Ovary (tissue), 9 donors: ENCODE data around the gene ABCA2. TPM values are rescaled to one million over a fixed set of nuclear protein-coding genes. Genes with fewer than 3 reads are reported as not detected.

ENCODE experiments used
- DNase-seq, 5 donors: peaks; one replicate each; pipeline ENCODE4 v3.0.0-alpha.2; 2019 to 2020
- H3K27ac ChIP-seq, 2 donors: fragments of 200-600 bp; one replicate each; pipeline versions ENCODE4 v1.5.1 to v1.8.0; 2019 to 2022
- H3K27me3 ChIP-seq: fragments of 200-600 bp; one replicate; pipeline ENCODE4 v1.8.0; 2022
- H3K36me3 ChIP-seq: fragments of 200-600 bp; sonication (generic); one replicate; pipeline ENCODE4 v1.5.1; 2019
- H3K4me1 ChIP-seq: one replicate; pipeline ENCODE4 v1.8.1; 2013; ENCODE audit warnings: mild to moderate bottlenecking, moderate library complexity; ENCODE audit not compliant: insufficient read depth
- H3K4me3 ChIP-seq: fragments of 200-600 bp; sonication (generic); one replicate; pipeline ENCODE4 v1.5.1; 2017
- H3K9me3 ChIP-seq, 2 donors: fragments of 200-600 bp in 1 of 2; sonication (generic) in 1 of 2; one replicate each; pipeline versions ENCODE4 v1.5.1 to v1.8.1; 2013 to 2019; ENCODE audit warnings: mild to moderate bottlenecking in 1 of 2, moderate library complexity in 1 of 2
- EP300 ChIP-seq: sonication (generic); formaldehyde crosslinking; IDR thresholded peaks from one replicate; pipeline ENCODE4 v1.6.1; 2017; ENCODE audit warnings: antibody characterized with exemption
- POLR2A ChIP-seq: fragments of 450-650 bp; IDR thresholded peaks from one replicate; pipeline ENCODE4 v1.6.1; 2017; ENCODE audit warnings: antibody characterized with exemption, mild to moderate bottlenecking, moderate library complexity
- WGBS, 3 donors: extraction: QIAGEN DNeasy Blood & Tissue Kit in 1 of 3; methylation state at CpG; one replicate each; pipeline versions ENCODE4 v1.1.5 to v1.1.7; 2013 to 2017; 5-methylcytosine and 5-hydroxymethylcytosine counted together
- intact Hi-C, 4 donors: fragments of 100-400 bp; cut with DNase I; formaldehyde crosslinking; loops; one replicate each; pipeline versions ENCODE4 v1.11.0 to v1.15.1; 2022 to 2023
- polyA plus RNA-seq, 2 donors: library from polyadenylated mRNA; stranded (reverse); fragments of 200-250 nt in 1 of 2; fragments of 350-450 nt in 1 of 2; fragmentation: Illumina TruSeq in 1 of 2; extraction: RNeasy Lipid Tissue Mini Kit (QIAGEN cat#74804) in 1 of 2; gene quantifications; one replicate each; pipeline ENCODE4 v1.2.3, GENCODE V29; 2013 to 2014
- total RNA-seq, 7 donors: library from RNA; depleted of rRNA in 2 of 7; stranded (reverse); fragments of >200 nt in 2 of 7; fragmentation: NEBNext Ultra II Directional in 3 of 7; extraction: Animal tissue kit (Norgen Biotek cat#: 25700) in 3 of 7; gene quantifications; one replicate each; pipeline versions ENCODE4 v1.1.0 to v1.2.4, GENCODE V29; 2016 to 2023
- TF ChIP-seq, protein P1 (sequence below), 3 donors: fragments of 450-650 bp in 2 of 3; fragments of 200-600 bp in 1 of 3; IDR thresholded peaks; one replicate each; pipeline versions ENCODE4 v1.5.1 to v1.8.0; 2016 to 2022; ENCODE audit warnings: antibody characterized with exemption in 3 of 3, mild to moderate bottlenecking in 1 of 3
- donor health status: DM: no; HTN: no; CAD: no; lungs with moderate emphysema.
- donor health status: DM: no; HTN: no; CAD: no.
- donor health status: Bipolar disorder and iron deficiency.
- donor health status: DM: yes; HTN: yes; CAD: no.
- donor health status: DM: no; HTN: no; CAD: no.
- donor health status: DM: yes; HTN: yes; CAD: no.

ABCA2 gene
- total and polyA plus RNA-seq, 9 donors: 2.0 to 26.9 (median 12.3) TPM

DNA sequence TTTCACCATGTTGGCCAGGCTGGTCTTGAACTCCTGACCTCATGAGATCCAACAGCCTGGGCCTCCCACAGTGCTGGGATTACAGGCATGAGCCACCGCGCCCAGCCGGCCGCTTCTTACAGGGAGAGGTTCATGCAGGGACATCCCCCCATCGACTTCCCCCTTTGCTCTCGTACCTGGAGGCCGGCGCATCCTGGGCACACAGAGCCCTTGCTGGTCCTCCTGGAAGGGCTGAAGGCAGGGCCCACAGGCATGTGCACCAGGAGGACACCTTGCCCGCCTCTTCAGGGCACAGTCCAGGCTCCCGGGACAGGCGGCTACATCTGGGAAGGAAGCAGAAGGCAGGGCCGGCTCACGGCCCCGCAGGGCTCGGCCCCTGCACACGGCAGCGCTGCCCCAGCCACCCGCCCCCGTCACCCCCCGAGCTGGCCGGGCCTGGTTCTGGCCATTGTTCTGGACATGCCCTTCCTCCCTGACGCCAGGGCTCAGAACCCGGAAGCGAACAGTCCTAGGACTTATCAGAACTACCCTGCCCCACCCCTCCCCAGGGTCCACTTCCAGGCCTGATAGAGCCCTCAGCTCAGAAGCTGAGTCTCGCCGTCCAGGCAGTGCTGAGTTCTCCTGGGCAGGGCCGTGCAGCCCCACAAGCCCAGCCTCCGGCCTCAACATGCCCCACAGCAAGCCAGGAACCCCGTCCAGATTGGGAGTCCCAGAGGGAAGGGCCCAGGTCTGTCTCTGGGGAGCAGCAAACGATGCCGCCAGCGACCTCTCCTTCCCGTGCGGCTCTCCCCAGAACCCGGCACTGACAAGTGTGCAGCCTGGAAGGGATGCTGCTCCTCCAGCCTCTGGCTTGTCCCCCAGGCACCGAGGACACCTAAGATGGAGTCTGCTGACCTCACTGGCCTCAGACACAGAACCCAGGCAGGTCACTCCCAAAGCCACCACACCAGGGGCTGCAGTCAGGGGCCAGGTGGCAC, 15.0 kb upstream of the ABCA2 start:
- H3K4me3 ChIP-seq: no peak overlapping the region

DNA sequence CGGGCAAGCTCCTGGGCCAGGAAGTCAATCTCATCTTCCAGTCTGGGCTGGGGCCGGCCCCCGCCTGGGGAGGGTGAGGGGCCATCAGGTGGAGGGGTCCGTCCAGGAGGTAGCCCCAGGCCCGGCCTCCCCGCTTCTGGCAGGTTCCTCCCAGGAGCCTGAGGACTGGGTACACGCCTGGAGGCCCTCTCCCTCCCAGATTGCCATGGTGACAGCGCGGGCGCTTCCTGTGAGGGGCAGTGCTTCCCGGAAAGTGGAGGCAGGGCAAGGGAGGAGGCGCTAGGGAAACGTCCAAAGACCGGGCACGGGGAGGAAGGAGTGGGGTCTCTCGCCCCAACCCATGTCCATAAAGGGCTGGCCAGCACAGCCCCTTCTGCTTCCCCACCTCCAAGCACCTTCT, 13.1 kb upstream of the ABCA2 start:
- TF ChIP-seq EP300 (no peak), POLR2A (no peak)
- TF ChIP-seq, protein P1, sequence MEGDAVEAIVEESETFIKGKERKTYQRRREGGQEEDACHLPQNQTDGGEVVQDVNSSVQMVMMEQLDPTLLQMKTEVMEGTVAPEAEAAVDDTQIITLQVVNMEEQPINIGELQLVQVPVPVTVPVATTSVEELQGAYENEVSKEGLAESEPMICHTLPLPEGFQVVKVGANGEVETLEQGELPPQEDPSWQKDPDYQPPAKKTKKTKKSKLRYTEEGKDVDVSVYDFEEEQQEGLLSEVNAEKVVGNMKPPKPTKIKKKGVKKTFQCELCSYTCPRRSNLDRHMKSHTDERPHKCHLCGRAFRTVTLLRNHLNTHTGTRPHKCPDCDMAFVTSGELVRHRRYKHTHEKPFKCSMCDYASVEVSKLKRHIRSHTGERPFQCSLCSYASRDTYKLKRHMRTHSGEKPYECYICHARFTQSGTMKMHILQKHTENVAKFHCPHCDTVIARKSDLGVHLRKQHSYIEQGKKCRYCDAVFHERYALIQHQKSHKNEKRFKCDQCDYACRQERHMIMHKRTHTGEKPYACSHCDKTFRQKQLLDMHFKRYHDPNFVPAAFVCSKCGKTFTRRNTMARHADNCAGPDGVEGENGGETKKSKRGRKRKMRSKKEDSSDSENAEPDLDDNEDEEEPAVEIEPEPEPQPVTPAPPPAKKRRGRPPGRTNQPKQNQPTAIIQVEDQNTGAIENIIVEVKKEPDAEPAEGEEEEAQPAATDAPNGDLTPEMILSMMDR (IDR thresholded peaks at IDR 0.05): no peak
- DNase-seq: no peak
- Histone ChIP-seq H3K27me3 (no peaks in the 10 kb centered on the region), H3K9me3 (no peaks in the 10 kb centered on the region), H3K4me1 (peaks cover 5% of the 10 kb centered on the region), H3K36me3 (no peaks in the 10 kb centered on the region), H3K27ac (no peak overlapping the region), H3K4me3 (no peak overlapping the region)
- 65 to 75% (median 70%) methylated on average over 12 to 16 of the region's 16 CpGs for WGBS, 3 donors
- intact Hi-C loops: no loop called here

More for the DNA sequence above, 15.0 kb upstream of the ABCA2 start:
- H3K4me1 ChIP-seq: peaks cover 8% of the 10 kb centered on the region
- H3K27me3 ChIP-seq: peaks cover 2% of the 10 kb centered on the region
- TF ChIP-seq POLR2A (no peak), EP300 (no peak)
- TF ChIP-seq, protein P1 (IDR thresholded peaks at IDR 0.05): no peak
- DNase-seq: no peak
- WGBS, 3 donors: 84 to 88% (median 87%) methylated on average over 27 to 36 of the region's 36 CpGs
- H3K9me3 ChIP-seq: no peaks in the 10 kb centered on the region
- H3K36me3 ChIP-seq: no peaks in the 10 kb centered on the region
- H3K27ac ChIP-seq: no peak overlapping the region
- intact Hi-C loops: no loop called here

DNA sequence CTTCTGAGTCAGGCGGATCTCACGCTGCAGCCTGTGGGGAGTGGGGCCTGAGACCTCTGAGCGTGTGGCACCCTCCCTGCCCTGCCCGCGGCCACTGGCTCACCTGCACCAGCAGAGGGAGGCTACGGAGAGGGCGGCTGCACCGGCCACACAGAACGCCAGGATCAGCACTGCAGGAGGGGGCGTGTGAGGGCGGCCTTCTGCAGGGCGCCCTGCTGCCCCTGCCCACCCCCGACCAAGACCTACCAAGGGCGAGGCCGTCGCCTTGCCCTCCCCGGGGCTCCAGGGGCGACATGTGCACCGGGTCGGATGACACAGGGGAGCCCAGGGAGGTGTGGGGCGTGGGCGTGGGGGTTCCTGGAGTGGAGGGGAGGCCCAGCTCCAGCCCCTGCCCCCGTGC, 12.5 kb upstream of the ABCA2 start:
- Histone ChIP-seq H3K9me3 (no peaks in the 10 kb centered on the region), H3K4me1 (peaks cover 5% of the 10 kb centered on the region), H3K4me3 (no peak overlapping the region), H3K27me3 (no peaks in the 10 kb centered on the region), H3K36me3 (no peaks in the 10 kb centered on the region), H3K27ac (no peak overlapping the region)
- TF ChIP-seq EP300 (no peak), POLR2A (no peak)
- TF ChIP-seq, protein P1 (IDR thresholded peaks at IDR 0.05): no peak
- DNase-seq: no peak
- intact Hi-C loops: no loop called here
- WGBS, 3 donors: 84 to 88% (median 85%) methylated on average over 23 of the region's 23 CpGs

DNA sequence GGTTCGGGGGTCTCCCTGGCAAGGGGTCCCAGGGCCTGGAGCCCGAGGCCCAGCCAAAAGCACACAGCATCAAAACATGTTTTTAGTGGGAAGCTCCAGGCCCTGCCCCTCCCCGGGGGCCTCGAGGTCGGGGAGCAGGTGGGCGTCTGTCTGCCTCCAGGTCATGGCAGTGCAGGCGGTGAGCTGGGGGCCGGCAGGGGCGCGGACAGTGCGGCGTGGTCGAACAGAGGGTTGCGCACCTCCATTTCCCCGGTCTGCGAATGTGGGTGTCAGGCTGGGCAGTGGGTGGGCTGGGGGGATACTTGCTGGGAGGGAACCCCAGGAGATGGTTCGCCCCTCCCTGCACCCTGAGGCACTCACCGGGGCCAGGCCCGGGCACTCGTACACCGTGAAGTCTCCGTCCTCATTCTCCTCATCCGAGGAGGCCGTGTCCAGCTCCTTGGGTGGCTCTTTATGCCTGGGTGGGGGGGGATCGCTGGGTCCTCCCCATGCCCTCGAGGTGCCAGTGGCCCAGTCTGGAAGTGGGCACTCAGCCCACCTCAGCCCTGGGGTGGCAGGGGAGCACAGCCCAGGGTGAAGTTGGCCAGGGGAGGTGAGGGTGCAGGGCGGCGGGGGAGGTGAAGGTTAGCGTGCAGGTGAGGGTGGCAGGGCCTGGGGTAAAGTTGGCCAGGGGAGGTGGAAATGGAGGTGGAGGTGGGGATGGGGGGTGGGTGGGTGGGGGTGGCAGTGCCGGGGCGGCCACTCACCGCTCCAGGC, 11.8 kb upstream of the ABCA2 start:
- Histone ChIP-seq H3K36me3 (no peaks in the 10 kb centered on the region), H3K9me3 (no peaks in the 10 kb centered on the region), H3K27ac (no peak overlapping the region), H3K4me1 (peaks cover 1% of the 10 kb centered on the region), H3K27me3 (no peaks in the 10 kb centered on the region), H3K4me3 (no peak overlapping the region)
- intact Hi-C loops: loop anchor here in 1 of 4 donors (5.0 kb wide), 1 partner anchor 252 kb away; no protein-coding TSS in a partner anchor
- DNase-seq: no peak
- 87 to 88% (median 87%) methylated on average over 32 of the region's 32 CpGs for WGBS, 3 donors
- TF ChIP-seq EP300: no peak
- TF ChIP-seq, protein P1 (IDR thresholded peaks at IDR 0.05): no peak
- no peak for TF ChIP-seq POLR2A
